H7 (cell line): Measurements from ENCODE around the gene OPN5. TPM values are rescaled to one million over a fixed set of nuclear protein-coding genes. Genes with fewer than 3 reads are reported as not detected.

Experiments
- DNase-seq: peaks from one replicate; pipeline ENCODE4 v3.0.0; 2012
- H3K27me3 ChIP-seq: 2 replicates; pipeline ENCODE4 v1.6.0; 2011; ENCODE audit warnings: mild to moderate bottlenecking, low read length; ENCODE audit not compliant: control insufficient read depth, insufficient read depth
- H3K36me3 ChIP-seq: replicated peaks from 2 replicates; pipeline ENCODE4 v1.5.1; 2011; ENCODE audit warnings: low read length; ENCODE audit not compliant: control insufficient read depth, insufficient read depth
- H3K4me3 ChIP-seq: 2 replicates; pipeline ENCODE4 v1.5.1; 2011; ENCODE audit warnings: low read depth, mild to moderate bottlenecking, control low read depth, low read length, moderate library complexity; ENCODE audit not compliant: insufficient read depth
- total RNA-seq: library from RNA; depleted of rRNA; stranded (reverse); fragments of >200 nt; shearing (Covaris generic); gene quantifications from 2 replicates; pipeline ENCODE4 v1.2.3, GENCODE V29; 2014; rRNA removed

OPN5 gene
- total RNA-seq, 1 experiment from 2014 or later, result not detected

- Histone ChIP-seq H3K27me3 (no peaks in the 10 kb centered on the region), H3K36me3 (no peaks in the 10 kb centered on the region), H3K4me3 (no peak overlapping the region)
- DNase-seq, result no peak
Measured at GRCh38 chr6:47859175-47859574, 77.3 kb downstream of the OPN5 start.

DNA sequence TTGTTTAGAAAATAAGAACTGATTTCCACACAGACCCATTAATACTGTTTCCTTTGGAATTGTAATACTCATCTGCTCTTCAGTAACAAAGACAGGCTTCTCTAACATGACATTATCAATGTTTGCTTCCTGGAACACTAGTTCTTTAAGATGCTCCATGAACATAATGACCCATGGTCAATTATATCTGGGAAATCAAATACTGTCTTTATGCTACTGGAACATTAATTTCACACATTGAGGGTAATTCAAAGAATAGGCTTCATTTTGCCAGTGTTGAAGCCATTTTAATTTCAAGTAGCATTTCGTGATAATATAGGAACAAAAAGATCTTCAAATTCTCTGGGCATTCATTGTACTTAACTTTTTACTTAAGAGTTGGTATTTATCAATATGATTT is 80.9 kb downstream of the OPN5 start:
- Histone ChIP-seq H3K27me3 (no peaks in the 10 kb centered on the region), H3K4me3 (no peak overlapping the region), H3K36me3 (no peaks in the 10 kb centered on the region)
- DNase-seq, result no peak

- DNase-seq, result no peak
- H3K27me3 ChIP-seq, result no peaks in the 10 kb centered on the region
- H3K4me3 ChIP-seq, result no peak overlapping the region
- H3K36me3 ChIP-seq, result no peaks in the 10 kb centered on the region
Measured at GRCh38 chr6:47865206-47865605, 83.4 kb downstream of the OPN5 start.

GRCh38 chr6:47875593-47875992 is 93.8 kb downstream of the OPN5 start:
- no peaks in the 10 kb centered on the region for H3K27me3 ChIP-seq
- DNase-seq, result no peak
- H3K36me3 ChIP-seq, result no peaks in the 10 kb centered on the region
- no peak overlapping the region for H3K4me3 ChIP-seq

Other genes starting within 250 kb of the OPN5 start
- 0.03 TPM in 1 of 2 replicates, not detected in the other for gene ADGRF4, start 83.5 kb upstream of the OPN5 start, total RNA-seq